Prostate gland (tissue), 2 donors: Measurements from ENCODE around the gene SLC43A2.

Experiments
- CTCF ChIP-seq, 4 experiments: fragments of 200-600 bp in 2 of 4; fragments of 450-650 bp in 2 of 4; sonication (generic) in 2 of 4; IDR thresholded peaks; 1 replicate in 3 of 4; 2 replicates in 1 of 4; pipeline ENCODE4 v1.5.1; 2016 to 2019; ENCODE audit warnings: antibody characterized with exemption in 4 of 4, mild to moderate bottlenecking in 2 of 4, moderate library complexity in 2 of 4
- POLR2A ChIP-seq: fragments of 450-650 bp; IDR thresholded peaks from one replicate; pipeline ENCODE4 v1.6.1; 2016; ENCODE audit warnings: antibody characterized with exemption, mild to moderate bottlenecking
- POLR2AphosphoS5 ChIP-seq: sonication (generic); formaldehyde crosslinking; IDR thresholded peaks from one replicate; pipeline ENCODE4 v1.6.1; 2017; ENCODE audit warnings: antibody characterized with exemption

GRCh38 chr17:1626333-1626732 is 2.3 kb downstream of the SLC43A2 start:
- TF ChIP-seq CTCF (IDR thresholded peaks at IDR 0.05) (no peak), POLR2A (no peak), POLR2AphosphoS5 (no peak)
